Activated effector memory CD4-positive, alpha-beta T cell treated with anti-CD3 and anti-CD28 coated beads, Interleukin-2, amount 50 U/mL, for 16 hours (primary cell): Measurements from ENCODE around the gene NRL.
A peak's percentile ranks its signal among the peaks of the same experiment; 100 is the strongest.

Experiments
- DNase-seq: peaks from one replicate; pipeline ENCODE4 v3.0.0-alpha.2; 2020

Gene NRL

GRCh38 chr14:24080888-24081738 lies 33.6 kb downstream of the NRL start:
- peak; percentile 88 for DNase-seq

- no peak for DNase-seq
Measured at GRCh38 chr14:24080142-24080530, 34.6 kb downstream of the NRL start.

- no peak for DNase-seq
Measured at GRCh38 chr14:24079491-24080141, 35.1 kb downstream of the NRL start.

- no peak for DNase-seq
Measured at GRCh38 chr14:24078146-24078545, 36.6 kb downstream of the NRL start.

- no peak for DNase-seq
Measured at GRCh38 chr14:24077086-24077485, 37.7 kb downstream of the NRL start.

DNA sequence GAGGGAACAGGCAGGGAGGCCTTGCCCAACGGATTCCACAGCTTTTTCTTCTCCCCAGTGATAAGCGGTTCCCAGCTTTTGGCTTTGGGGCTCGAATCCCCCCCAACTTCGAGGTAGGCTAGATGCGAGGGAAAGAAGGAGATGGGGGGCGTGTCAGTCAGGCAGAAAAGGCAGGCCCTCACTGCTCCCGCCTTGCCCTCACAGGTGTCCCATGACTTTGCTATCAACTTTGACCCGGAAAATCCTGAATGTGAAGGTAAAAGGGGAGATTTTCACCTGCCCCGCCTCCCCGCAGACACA lies 38.5 kb downstream of the NRL start:
- no peak for DNase-seq

DNA sequence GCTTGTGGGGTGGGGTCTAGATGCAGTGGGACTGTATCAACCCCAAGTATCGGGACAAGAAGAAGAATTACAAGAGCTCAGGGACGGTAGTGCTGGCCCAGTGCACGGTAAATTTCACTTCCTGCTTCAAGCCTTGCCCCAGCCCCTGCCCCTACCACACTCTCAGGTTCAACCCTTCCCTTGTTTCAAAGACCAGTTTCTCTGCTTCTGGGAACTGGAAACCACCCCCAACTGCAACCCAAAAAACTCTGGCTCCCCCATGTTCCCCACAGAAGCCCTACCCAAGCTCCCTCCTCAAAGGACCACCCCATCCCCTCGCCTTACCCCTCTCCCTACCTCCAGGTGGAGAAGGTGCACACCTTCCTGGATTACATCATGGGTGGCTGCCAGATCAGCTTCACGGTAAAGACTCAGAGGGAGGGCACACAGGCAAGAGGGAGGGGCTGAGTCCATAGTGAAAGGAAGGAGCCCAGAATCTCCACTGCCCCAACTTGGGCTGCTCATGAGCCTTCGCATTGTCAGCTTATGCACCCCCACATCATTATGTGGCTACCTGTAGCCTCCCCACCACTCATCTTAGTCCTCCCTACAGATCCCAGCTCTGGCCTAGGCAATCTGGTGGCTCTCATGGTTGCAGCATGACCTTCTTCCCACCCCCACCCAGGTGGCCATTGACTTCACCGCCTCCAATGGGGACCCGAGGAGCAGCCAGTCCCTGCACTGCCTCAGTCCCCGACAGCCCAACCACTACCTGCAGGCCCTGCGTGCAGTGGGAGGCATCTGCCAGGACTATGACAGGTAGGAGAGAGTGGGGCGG lies 39.1 kb downstream of the NRL start:
- DNase-seq: no peak

DNA sequence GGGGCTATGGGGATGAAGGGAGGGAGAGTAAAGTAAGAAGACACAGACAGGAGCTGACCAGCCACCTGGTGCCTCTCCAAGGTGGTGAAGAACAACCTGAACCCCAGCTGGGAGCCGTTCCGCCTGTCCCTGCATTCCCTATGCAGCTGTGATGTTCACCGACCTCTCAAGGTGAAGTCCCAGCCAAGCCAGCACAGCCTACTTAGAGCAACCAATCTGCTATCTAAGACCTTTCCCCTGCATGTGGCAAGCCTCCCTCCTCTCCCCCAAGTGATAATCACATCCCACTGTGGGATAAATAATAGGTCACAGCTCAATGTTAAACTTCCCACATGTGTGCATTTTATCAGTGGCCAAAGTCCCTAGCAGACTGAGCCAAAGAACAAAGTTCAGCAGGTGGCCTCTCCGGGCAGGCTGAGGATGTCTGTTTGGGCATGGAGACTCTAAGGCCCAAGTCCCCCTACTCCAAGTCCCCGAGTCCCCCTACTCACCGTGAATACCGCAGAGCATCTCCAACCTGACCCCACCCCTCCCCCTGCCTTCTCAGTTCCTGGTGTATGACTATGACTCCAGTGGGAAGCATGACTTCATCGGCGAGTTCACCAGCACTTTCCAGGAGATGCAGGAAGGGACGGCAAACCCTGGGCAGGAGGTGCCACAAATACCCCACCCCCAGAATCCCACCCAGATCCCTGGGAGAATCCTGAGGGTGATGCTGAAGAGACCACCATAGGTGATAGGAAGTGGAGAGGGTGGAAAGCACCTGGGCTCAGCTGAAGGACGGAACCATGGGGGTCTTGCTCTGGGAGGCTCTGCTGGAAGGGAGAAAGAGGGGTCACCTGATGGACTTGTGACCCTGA lies 39.9 kb downstream of the NRL start:
- no peak for DNase-seq

DNA sequence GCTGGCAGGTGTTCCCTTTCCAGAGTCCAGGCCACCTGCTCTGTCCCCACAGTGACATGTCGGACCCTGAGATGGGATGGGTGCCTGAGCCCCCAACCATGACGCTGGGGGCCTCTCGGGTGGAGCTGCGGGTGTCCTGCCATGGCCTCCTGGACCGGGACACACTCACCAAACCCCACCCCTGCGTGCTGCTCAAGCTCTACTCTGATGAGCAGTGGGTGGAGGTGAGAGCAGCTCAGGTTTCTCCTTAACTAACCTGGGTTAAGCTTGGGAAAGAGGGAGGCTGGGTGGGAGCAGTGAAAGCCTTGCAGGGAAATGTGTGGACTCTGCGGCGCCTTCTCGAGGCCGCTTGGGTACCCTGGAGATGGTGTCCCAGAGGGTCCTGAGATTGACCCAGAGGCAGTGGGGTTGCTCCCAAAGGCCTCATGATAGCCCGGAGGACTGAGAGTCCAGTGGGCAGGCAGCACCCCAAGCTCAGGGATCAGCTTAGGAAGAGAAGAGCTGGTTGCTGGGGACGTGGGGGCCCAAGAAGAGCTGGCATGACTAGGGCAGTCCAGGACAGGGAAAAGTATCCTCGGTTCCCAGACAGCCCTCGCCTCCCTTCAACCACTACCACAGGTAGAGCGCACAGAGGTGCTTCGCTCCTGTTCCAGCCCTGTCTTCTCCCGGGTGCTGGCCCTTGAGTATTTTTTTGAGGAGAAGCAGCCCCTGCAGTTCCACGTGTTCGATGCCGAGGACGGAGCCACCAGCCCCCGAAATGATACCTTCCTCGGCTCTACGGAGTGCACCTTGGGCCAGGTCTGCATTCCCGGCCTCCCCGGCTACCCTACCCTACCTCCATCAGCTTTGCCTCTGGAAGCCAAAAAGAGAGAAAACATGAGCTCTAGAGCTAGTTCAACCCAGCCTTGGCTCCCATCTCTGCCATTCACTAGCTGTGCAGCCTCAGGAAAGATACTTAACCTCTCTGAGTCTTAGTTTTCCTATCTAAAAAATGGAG lies 41.6 kb downstream of the NRL start:
- DNase-seq: no peak

DNA sequence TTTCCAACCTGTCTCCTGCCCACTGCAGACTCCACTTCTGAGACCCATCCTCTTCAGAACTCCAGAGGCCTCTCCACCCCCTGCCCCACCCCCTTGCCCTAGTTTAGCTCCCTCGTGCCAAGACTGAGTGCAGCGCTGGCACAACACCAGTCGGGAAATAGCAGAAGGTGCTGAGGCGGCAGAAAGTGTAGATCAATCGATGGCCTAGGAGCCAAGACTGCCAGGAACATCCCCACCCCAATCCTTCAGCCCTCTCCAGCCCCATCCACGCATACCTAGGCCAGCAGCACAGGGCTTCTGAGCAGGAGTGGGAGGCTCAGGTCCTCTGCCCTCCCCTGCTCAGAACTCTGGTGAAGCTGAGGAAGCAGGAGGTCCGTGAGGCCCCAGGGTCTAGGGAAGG lies 42.3 kb downstream of the NRL start:
- DNase-seq: no peak

DNA sequence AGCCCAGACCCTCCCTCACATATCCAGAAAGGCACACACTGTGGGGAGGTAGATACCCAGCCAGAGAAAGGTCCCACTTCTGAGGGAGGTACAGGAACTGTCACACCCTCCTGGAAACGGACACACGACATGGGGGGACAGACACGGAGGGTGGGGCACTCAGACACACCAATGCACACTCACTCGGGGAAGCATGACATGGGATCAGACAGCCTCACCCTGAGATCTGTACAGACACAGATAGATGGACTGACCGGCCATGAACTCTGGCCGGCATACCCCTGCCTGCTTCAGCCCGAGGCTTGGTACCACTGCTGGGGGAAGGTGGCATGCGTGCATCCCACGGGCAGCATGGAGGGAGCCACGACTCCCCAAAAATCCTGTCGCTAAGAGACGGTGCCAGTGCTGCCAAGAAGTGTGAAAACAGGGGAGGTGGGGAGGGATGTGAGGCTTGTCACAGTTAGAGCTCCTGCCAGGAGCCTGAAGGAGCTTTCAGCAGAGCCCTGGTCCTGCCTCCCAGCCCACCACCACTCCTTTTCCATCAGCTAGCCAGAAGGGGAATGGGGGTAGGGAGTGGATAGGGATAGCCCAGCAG lies 42.8 kb downstream of the NRL start:
- no peak for DNase-seq

- peak; percentile 70 for DNase-seq
Measured at GRCh38 chr14:24071144-24071697, 43.5 kb downstream of the NRL start, which contains the start of gene CPNE6. Gene CPNE6 (plus strand): TSS chr14:24071562. CDS start chr14:24072937, 1,375 bp downstream.

DNA sequence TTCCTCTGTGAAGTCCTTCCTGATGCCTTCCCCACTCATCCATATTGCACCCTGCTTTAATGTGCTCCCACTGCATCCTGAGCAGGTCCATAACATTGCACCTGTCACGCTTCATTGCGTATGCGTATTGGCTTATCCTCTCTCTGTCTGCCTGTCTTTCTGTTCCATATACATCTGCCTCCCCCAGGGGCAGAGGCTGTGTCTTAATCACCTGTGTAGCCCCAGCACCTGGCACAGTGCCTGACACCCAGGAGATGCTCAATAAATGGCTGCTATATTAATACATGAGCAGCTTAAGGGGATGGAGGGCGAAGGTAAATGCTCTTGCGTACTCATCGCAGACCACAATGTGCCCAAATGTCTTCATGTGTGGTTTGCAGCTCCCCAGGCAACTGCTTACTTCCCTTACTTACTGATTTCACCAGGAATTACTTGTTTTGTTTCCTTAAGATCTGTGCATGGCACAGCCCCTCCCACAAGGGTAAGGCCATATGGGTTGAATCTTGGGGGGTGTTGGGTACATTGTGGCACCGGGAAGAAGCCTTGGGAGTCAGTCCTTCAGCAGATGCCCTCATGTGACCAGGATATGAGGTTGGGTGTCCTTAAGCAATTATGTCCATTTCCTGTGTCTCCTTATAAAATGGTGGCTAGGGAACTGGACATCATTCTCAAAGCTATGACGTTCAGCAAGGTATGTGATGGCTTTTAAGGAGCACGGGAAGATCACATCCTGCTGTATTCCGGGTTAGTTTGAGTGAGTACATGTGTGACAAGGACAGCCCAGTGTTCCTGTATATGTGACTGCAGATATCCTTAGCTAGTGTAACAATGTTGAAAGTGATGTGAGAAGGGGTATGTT lies 44.2 kb downstream of the NRL start:
- no peak for DNase-seq

GRCh38 chr14:24069411-24069735 lies 45.4 kb downstream of the NRL start:
- DNase-seq: no peak

DNA sequence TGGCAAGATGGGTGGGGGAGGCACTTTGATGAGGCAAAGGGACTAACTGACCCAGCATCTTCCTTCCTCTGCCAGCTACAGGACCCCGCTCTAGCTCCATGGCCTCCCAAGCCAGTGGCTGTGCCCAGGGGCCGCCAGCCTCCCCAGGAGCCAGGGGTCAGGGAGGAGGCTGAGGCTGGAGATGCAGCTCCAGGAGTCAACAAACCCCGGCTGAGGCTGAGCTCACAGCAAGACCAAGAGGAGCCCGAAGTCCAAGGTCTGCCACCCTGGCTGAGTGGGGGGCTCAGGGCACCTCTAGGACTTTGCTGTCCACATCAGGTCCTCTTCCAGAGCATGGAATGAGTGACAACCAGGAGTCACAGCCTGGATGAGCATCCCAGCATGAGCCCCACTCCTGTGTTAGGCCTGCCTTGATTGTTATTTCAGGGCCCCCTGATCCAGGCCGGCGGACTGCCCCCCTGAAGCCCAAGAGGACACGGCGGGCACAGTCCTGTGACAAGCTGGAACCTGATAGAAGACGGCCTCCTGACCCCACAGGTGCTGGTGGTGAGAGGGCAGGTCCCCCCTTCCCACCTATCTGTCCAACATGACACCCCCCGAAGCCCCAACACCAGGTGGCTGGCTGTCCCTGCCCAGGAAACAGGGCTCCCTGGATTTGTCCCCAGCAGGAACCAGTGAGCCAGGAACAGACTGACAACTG lies 45.9 kb downstream of the NRL start:
- no peak for DNase-seq

DNA sequence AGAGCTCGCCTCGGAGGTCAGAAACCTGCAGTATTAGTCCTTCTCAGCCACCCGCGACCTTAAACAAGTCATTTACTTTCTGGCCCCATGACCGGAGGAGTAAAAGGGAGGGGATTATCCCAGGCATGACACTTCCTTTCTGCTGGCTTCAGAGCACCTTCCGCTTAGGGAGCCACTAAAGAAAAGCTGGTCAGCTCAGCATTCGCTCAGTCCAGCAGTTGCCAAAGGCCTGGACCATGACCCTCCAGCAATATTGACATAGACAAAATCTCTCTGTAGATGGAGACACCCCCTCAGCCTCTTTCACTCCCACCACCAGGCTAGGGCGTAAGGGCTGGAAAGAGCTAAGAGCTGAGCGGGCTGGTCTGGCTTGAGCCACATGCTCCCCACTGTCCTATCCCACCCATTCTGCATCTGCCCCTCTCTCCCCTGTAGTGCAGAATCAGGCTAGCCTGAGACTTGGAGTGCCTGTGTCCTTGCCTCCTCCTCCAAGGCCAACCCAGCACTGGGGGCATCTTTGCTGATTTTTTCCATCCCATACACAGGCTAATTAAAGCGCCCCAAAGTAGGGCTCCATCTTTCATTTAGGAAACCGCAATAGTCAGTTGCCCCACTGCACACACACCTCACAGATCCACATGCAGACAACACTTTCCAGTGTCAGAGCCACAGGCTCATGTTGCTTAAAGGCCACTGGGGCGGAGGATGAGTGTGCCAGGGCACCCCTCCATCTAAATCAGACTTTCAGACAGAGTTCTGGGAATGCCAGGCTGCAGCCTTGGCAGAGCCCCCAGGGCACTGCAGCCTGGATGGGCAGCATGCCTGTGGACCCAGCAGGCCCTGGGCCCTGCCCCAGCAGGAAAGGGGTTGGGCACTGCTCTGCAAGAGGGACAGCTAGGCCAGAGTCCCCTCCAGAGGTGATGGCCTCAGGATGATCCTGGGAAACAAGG lies 47.3 kb downstream of the NRL start:
- DNase-seq: no peak

DNA sequence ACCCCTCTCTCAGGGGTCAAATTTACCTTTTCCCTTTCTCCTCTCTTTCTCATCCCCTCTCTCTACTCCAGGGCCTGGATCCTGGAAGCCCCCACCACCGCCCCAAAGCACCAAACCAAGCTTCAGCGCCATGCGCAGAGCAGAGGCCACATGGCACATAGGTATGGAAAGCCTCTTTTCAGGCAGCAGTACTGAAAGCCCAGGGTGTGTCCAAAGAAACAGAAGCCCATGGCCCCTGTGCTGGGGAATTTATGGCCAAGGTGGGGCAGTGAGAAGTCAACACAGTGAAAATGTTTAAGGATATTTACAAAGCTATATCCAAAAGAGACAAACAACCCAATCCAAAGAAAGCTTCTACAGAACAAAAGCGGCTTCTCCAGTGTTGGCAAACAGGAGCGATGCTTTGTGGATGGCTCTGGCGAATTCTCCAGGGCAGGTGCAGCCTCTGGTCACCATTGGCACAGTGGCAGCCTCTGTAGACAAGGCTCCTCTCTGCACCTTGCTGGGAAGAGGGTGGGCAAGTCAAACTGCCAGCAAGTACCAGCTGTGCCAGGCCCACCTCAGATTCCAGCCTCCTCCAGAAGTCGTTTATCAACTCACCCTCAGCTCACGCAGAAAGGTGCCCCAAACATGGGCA lies 48.1 kb downstream of the NRL start:
- DNase-seq: no peak

DNA sequence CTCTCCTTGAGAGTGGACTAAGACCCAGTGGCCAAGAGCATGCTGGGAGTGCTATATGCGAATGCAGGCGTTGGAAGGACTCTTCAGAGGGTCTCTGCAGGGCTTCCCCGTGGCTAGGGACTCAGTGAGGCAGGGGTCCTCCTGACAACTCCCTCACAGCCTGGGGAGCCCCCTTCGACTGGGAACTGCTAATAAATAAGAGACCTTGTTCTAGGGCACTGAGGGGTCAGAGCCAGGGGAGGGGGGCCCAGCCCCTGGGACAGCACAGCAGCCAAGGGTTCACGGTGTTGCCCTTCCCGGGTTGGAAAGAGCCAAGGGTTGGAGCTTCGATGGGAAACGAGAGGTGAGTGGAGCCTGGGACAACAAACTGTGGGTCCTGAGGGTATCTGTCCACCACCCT lies 49.3 kb downstream of the NRL start:
- no peak for DNase-seq
